Liver (tissue), 9 donors: ENCODE measurements around the gene NFIB. TPM values are rescaled to one million over a fixed set of nuclear protein-coding genes. Genes with fewer than 3 reads are reported as not detected.

Source experiments
- DNase-seq: peaks from one replicate; pipeline ENCODE4 v3.0.0-alpha.2; 2017; ENCODE audit warnings: low spot score
- H3K27ac ChIP-seq, 2 donors: one replicate each; pipeline ENCODE4 v1.7.0; 2013; ENCODE audit warnings: inconsistent platforms in 2 of 2, low read length in 2 of 2, control low read depth in 1 of 2, low read depth in 1 of 2, mild to moderate bottlenecking in 1 of 2
- H3K27me3 ChIP-seq, 4 donors: one replicate each; pipeline versions ENCODE4 v1.6.1 to v1.7.0; 2013; ENCODE audit warnings: low read length in 3 of 4, inconsistent platforms in 1 of 4, mild to moderate bottlenecking in 1 of 4, moderate library complexity in 1 of 4; ENCODE audit not compliant: control insufficient read depth in 4 of 4, insufficient read depth in 4 of 4
- H3K36me3 ChIP-seq, 4 donors: one replicate each; pipeline versions ENCODE4 v1.6.1 to v1.7.0; 2013; ENCODE audit warnings: low read length in 3 of 4, mild to moderate bottlenecking in 3 of 4, low read depth in 1 of 4, moderate library complexity in 1 of 4; ENCODE audit not compliant: control insufficient read depth in 4 of 4, insufficient read depth in 3 of 4
- H3K4me1 ChIP-seq, 4 donors: one replicate each; pipeline versions ENCODE4 v1.6.1 to v1.7.0; 2013; ENCODE audit warnings: low read length in 3 of 4, mild to moderate bottlenecking in 3 of 4, moderate library complexity in 1 of 4; ENCODE audit not compliant: control insufficient read depth in 4 of 4, insufficient read depth in 4 of 4
- H3K4me3 ChIP-seq, 3 donors: one replicate each; pipeline versions ENCODE4 v1.6.1 to v1.7.0; 2013; ENCODE audit warnings: low read length in 3 of 3, control low read depth in 1 of 3, low read depth in 1 of 3, mild to moderate bottlenecking in 1 of 3
- H3K9ac ChIP-seq, 2 donors: one replicate each; pipeline ENCODE4 v1.7.0; 2013; ENCODE audit warnings: low read length in 2 of 2, mild to moderate bottlenecking in 2 of 2, moderate library complexity in 2 of 2, control low read depth in 1 of 2, low read depth in 1 of 2
- H3K9me3 ChIP-seq, 4 donors: one replicate each; pipeline versions ENCODE4 v1.6.1 to v1.7.0; 2013; ENCODE audit warnings: low read length in 3 of 4; ENCODE audit not compliant: control insufficient read depth in 4 of 4
- EGR1 ChIP-seq, 2 donors: IDR thresholded peaks; 2 replicates each; pipeline ENCODE4 v1.6.1; 2016 to 2018; ENCODE audit warnings: antibody characterized with exemption in 2 of 2, low read depth in 2 of 2
- FOXA1 ChIP-seq: IDR thresholded peaks from 2 replicates; pipeline ENCODE4 v1.6.1; 2016; ENCODE audit warnings: antibody characterized with exemption
- FOXA2 ChIP-seq: IDR thresholded peaks from 2 replicates; pipeline ENCODE4 v1.6.1; 2016; ENCODE audit warnings: antibody characterized with exemption
- GABPA ChIP-seq, 2 donors: IDR thresholded peaks in 1 of 2; conservative IDR thresholded peaks in 1 of 2; 2 replicates each; pipeline ENCODE4 v1.6.1; 2016; ENCODE audit warnings: antibody characterized with exemption in 2 of 2, mild to moderate bottlenecking in 1 of 2, moderate library complexity in 1 of 2
- HNF4A ChIP-seq, 2 donors: conservative IDR thresholded peaks; 2 replicates each; pipeline ENCODE4 v1.6.1; 2016; ENCODE audit warnings: antibody characterized with exemption in 2 of 2, mild to moderate bottlenecking in 2 of 2
- HNF4G ChIP-seq: IDR thresholded peaks from 2 replicates; pipeline ENCODE4 v1.6.1; 2016; ENCODE audit warnings: antibody characterized with exemption
- JUND ChIP-seq, 2 donors: IDR thresholded peaks; 2 replicates each; pipeline ENCODE4 v1.6.1; 2016; ENCODE audit warnings: antibody characterized with exemption in 2 of 2
- NR2F2 ChIP-seq: IDR thresholded peaks from 2 replicates; pipeline ENCODE4 v1.6.1; 2016; ENCODE audit warnings: antibody characterized with exemption
- RAD21 ChIP-seq, 2 donors: IDR thresholded peaks; 2 replicates each; pipeline ENCODE4 v1.6.1; 2016; ENCODE audit warnings: antibody characterized with exemption in 2 of 2, mild to moderate bottlenecking in 2 of 2
- RXRA ChIP-seq, 2 donors: IDR thresholded peaks; 2 replicates each; pipeline ENCODE4 v1.6.1; 2017 to 2018; ENCODE audit warnings: antibody characterized with exemption in 2 of 2, mild to moderate bottlenecking in 1 of 2
- SP1 ChIP-seq: IDR thresholded peaks from 2 replicates; pipeline ENCODE4 v1.6.1; 2018; ENCODE audit warnings: antibody characterized with exemption, mild to moderate bottlenecking
- TAF1 ChIP-seq: conservative IDR thresholded peaks from 2 replicates; pipeline ENCODE4 v1.6.1; 2016; ENCODE audit warnings: antibody characterized with exemption, mild to moderate bottlenecking
- YY1 ChIP-seq: IDR thresholded peaks from 2 replicates; pipeline ENCODE4 v1.6.1; 2016; ENCODE audit warnings: antibody characterized with exemption, mild to moderate bottlenecking
- WGBS: extraction: QIAGEN DNeasy Blood & Tissue Kit; methylation state at CpG from one replicate; pipeline ENCODE4 v1.1.7; 2013; 5-methylcytosine and 5-hydroxymethylcytosine counted together
- polyA plus RNA-seq, 2 donors: library from polyadenylated mRNA; stranded (reverse) in 1 of 2; unstranded in 1 of 2; fragments of 200-250 nt in 1 of 2; fragments of >200 nt in 1 of 2; fragmentation: Nextera tagmentation in 1 of 2; extraction: Ambion mirVana in 1 of 2; gene quantifications; one replicate each; pipeline versions ENCODE4 v1.2.1 to v1.2.3, GENCODE V29; 2013 to 2015
- total RNA-seq, 2 donors: library from RNA; depleted of rRNA; stranded (reverse); fragments of >200 nt; gene quantifications; one replicate each; pipeline ENCODE4 v1.2.3, GENCODE V29; 2014
- TF ChIP-seq, protein P1 (sequence below): IDR thresholded peaks from 2 replicates; pipeline ENCODE4 v1.6.1; 2016; ENCODE audit warnings: antibody characterized with exemption
- TF ChIP-seq, protein P2 (sequence below): IDR thresholded peaks from 2 replicates; pipeline ENCODE4 v1.6.1; 2016; ENCODE audit warnings: antibody characterized with exemption
- TF ChIP-seq, protein P3 (sequence below): IDR thresholded peaks from 2 replicates; pipeline ENCODE4 v1.6.1; 2016; ENCODE audit warnings: antibody characterized with exemption, mild to moderate bottlenecking
- TF ChIP-seq, protein P4 (sequence below): IDR thresholded peaks from 2 replicates; pipeline ENCODE4 v1.6.1; 2016; ENCODE audit warnings: antibody characterized with exemption
- TF ChIP-seq, protein P5 (sequence below): fragments of 150-350 bp; IDR thresholded peaks from 2 replicates; pipeline ENCODE4 v1.5.1; 2017; ENCODE audit warnings: improper control_type of control experiment, low read depth, low read length; ENCODE audit not compliant: missing input control
- donor health status: healthy.
- donor health status: healthy.
- donor health status: healthy.
- donor health status: healthy.
- donor health status: healthy.

NFIB gene
- total and polyA plus RNA-seq, 4 donors = 3.2 to 23.2 (median 8.0) TPM

DNA sequence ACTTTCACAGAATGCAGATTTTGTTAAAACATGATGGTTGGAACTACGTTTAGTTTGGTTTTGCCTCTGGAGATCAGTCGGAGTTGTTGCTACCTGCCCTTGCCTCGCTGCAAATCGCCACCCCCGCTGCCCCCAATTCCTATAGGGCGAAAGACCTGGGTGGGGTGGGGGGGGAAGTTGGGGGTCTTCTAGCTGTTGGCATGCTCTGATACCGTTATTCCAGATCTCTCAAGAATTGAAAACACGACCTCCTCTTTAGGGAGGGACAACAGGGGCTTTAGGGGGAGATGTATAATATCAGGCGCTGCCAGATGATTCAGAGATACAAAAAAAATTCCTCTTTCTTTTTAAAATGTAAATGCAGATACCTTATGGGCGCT, 36.4 kb upstream of the NFIB start:
- H3K4me3 ChIP-seq = no peak overlapping the region
- H3K9me3 ChIP-seq = peaks cover 0 to 3% (median 0%) of the 10 kb centered on the region in 4 donors
- peaks cover 13 to 51% (median 39%) of the 10 kb centered on the region in 4 donors for H3K4me1 ChIP-seq
- H3K27me3 ChIP-seq = peaks cover 0 to 30% (median 9%) of the 10 kb centered on the region in 4 donors
- DNase-seq = no peak
- no peak overlapping the region for H3K9ac ChIP-seq
- WGBS = 42% methylated on average over 10 of the region's 10 CpGs
- H3K27ac ChIP-seq = no peak overlapping the region
- no peaks in the 10 kb centered on the region for H3K36me3 ChIP-seq
- TF ChIP-seq FOXA1 (no peak), HNF4G (no peak), RAD21 (IDR thresholded peaks at IDR 0.05) (no peak)
- TF ChIP-seq, protein P1, sequence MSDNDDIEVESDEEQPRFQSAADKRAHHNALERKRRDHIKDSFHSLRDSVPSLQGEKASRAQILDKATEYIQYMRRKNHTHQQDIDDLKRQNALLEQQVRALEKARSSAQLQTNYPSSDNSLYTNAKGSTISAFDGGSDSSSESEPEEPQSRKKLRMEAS = no peak

DNA sequence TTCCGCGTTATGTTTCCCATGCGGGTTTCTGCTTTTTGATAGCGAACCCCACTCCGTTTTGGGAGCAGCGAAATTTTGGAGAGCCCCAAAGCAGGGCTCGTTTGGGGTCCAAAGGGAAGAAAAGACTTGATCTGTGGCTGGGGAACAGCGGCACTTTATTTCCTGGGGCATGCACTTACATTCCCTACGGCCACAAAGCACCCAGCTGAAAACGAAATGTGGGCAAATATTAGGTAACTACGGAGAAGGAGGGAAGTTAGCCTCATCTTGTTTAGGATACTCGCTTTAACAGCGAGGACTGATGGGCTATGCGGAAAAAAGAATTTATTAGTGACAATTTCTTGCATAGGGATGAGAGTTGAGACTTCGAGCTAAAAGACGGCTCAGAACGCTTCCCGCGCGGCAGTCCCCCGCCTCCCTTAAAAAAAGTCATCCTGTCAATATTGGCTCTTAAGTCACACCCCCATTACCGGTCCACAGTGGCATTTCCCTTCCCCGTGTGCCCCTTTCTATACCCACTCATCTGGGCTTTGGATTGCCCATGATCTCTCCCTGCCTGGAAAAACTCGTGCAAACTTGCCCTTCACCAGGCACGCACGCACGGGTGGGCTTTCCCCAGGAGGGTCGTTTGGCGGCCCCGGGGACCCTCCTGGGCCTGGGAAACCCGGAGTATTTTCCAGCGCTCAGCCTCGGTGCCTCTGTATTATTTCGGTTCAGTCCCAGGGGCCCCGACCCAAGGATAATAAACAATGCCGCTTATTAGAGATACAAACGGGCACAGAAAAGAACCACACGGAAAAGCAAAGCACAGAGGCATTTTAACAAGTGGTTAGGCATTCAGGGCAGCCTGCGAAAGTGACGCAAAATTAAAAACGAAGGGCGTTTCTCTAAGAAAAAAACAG, 35.8 kb upstream of the NFIB start:
- TF ChIP-seq, protein P2, sequence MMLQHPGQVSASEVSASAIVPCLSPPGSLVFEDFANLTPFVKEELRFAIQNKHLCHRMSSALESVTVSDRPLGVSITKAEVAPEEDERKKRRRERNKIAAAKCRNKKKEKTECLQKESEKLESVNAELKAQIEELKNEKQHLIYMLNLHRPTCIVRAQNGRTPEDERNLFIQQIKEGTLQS = no peak
- TF ChIP-seq RAD21 (IDR thresholded peaks at IDR 0.05) (no peak), SP1 (no peak), FOXA2 (no peak), TAF1 (no peak), RXRA (IDR thresholded peaks at IDR 0.05) (no peak), HNF4A (conservative IDR thresholded peaks at IDR 0.05) (no peak), JUND (IDR thresholded peaks at IDR 0.05) (no peak), YY1 (no peak), HNF4G (no peak), EGR1 (IDR thresholded peaks at IDR 0.05; ENCODE audit: low read depth in 2 of 2) (no peak), NR2F2 (no peak), FOXA1 (no peak), GABPA (IDR thresholded peaks at IDR 0.05 in 1 of 2, conservative IDR thresholded peaks at IDR 0.05 in 1 of 2) (no peak)
- TF ChIP-seq, protein P3, sequence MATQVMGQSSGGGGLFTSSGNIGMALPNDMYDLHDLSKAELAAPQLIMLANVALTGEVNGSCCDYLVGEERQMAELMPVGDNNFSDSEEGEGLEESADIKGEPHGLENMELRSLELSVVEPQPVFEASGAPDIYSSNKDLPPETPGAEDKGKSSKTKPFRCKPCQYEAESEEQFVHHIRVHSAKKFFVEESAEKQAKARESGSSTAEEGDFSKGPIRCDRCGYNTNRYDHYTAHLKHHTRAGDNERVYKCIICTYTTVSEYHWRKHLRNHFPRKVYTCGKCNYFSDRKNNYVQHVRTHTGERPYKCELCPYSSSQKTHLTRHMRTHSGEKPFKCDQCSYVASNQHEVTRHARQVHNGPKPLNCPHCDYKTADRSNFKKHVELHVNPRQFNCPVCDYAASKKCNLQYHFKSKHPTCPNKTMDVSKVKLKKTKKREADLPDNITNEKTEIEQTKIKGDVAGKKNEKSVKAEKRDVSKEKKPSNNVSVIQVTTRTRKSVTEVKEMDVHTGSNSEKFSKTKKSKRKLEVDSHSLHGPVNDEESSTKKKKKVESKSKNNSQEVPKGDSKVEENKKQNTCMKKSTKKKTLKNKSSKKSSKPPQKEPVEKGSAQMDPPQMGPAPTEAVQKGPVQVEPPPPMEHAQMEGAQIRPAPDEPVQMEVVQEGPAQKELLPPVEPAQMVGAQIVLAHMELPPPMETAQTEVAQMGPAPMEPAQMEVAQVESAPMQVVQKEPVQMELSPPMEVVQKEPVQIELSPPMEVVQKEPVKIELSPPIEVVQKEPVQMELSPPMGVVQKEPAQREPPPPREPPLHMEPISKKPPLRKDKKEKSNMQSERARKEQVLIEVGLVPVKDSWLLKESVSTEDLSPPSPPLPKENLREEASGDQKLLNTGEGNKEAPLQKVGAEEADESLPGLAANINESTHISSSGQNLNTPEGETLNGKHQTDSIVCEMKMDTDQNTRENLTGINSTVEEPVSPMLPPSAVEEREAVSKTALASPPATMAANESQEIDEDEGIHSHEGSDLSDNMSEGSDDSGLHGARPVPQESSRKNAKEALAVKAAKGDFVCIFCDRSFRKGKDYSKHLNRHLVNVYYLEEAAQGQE = no peak
- TF ChIP-seq, protein P4, sequence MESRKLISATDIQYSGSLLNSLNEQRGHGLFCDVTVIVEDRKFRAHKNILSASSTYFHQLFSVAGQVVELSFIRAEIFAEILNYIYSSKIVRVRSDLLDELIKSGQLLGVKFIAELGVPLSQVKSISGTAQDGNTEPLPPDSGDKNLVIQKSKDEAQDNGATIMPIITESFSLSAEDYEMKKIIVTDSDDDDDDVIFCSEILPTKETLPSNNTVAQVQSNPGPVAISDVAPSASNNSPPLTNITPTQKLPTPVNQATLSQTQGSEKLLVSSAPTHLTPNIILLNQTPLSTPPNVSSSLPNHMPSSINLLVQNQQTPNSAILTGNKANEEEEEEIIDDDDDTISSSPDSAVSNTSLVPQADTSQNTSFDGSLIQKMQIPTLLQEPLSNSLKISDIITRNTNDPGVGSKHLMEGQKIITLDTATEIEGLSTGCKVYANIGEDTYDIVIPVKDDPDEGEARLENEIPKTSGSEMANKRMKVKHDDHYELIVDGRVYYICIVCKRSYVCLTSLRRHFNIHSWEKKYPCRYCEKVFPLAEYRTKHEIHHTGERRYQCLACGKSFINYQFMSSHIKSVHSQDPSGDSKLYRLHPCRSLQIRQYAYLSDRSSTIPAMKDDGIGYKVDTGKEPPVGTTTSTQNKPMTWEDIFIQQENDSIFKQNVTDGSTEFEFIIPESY = no peak
- TF ChIP-seq, protein P1 = no peak
- TF ChIP-seq, protein P5, sequence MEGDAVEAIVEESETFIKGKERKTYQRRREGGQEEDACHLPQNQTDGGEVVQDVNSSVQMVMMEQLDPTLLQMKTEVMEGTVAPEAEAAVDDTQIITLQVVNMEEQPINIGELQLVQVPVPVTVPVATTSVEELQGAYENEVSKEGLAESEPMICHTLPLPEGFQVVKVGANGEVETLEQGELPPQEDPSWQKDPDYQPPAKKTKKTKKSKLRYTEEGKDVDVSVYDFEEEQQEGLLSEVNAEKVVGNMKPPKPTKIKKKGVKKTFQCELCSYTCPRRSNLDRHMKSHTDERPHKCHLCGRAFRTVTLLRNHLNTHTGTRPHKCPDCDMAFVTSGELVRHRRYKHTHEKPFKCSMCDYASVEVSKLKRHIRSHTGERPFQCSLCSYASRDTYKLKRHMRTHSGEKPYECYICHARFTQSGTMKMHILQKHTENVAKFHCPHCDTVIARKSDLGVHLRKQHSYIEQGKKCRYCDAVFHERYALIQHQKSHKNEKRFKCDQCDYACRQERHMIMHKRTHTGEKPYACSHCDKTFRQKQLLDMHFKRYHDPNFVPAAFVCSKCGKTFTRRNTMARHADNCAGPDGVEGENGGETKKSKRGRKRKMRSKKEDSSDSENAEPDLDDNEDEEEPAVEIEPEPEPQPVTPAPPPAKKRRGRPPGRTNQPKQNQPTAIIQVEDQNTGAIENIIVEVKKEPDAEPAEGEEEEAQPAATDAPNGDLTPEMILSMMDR = no peak
- Histone ChIP-seq H3K27me3 (peaks cover 0 to 34% (median 10%) of the 10 kb centered on the region in 4 donors), H3K27ac (no peak overlapping the region), H3K9me3 (peaks cover 0 to 3% (median 0%) of the 10 kb centered on the region in 4 donors), H3K4me3 (peak overlapping the region in 1 of 3 donors; percentile 51), H3K36me3 (no peaks in the 10 kb centered on the region), H3K4me1 (peaks cover 13 to 51% (median 39%) of the 10 kb centered on the region in 4 donors), H3K9ac (no peak overlapping the region)
- no peak for DNase-seq
- WGBS = 11% methylated on average over 42 of the region's 42 CpGs
